K562 (cell line): ENCODE measurements around the gene HYCC2. TPM values are rescaled to one million over a fixed set of nuclear protein-coding genes. Genes with fewer than 3 reads are reported as not detected.
A peak's percentile ranks its signal among the peaks of the same experiment; 100 is the strongest.

ENCODE experiments used
- ATF3 ChIP-seq, 2 experiments: fragments of 450-650 bp in 1 of 2; sonication (generic) in 1 of 2; formaldehyde crosslinking in 1 of 2; IDR thresholded peaks in 1 of 2; conservative IDR thresholded peaks in 1 of 2; 2 replicates each; pipeline versions ENCODE4 v1.6.1 to v1.8.1; 2016 to 2023; ENCODE audit warnings: mild to moderate bottlenecking in 2 of 2, moderate library complexity in 2 of 2, inconsistent platforms in 1 of 2, missing genetic modification reagents in 1 of 2
- BHLHE40 ChIP-seq: IDR thresholded peaks from 2 replicates; pipeline ENCODE4 v1.6.1; 2011; ENCODE audit warnings: low read length, improper control_type of control experiment
- CBX2 ChIP-seq: fragments of 200-600 bp; sonication (generic); IDR thresholded peaks from one replicate; pipeline ENCODE4 v1.6.1; 2012; ENCODE audit warnings: mild to moderate bottlenecking, low read length, inconsistent platforms; ENCODE audit not compliant: insufficient read depth, poor library complexity, severe bottlenecking
- CEBPZ ChIP-seq: fragments of 150-350 bp; IDR thresholded peaks from 2 replicates; pipeline ENCODE4 v1.6.1; 2014; ENCODE audit warnings: low read depth, mild to moderate bottlenecking, low read length, borderline replicate concordance
- ETV5 ChIP-seq: sonication (generic); formaldehyde crosslinking; IDR thresholded peaks from 2 replicates; pipeline ENCODE4 v1.4.0; 2020; ENCODE audit warnings: low read depth, mild to moderate bottlenecking, missing genetic modification reagents
- MEIS2 ChIP-seq: fragments of 450-650 bp; IDR thresholded peaks from 2 replicates; pipeline ENCODE4 v1.6.1; 2014; ENCODE audit warnings: mild to moderate bottlenecking; ENCODE audit not compliant: partially characterized antibody
- PHTF2 ChIP-seq: fragments of 250-450 bp; sonication (Bioruptor Pico); IDR thresholded peaks from 2 replicates; pipeline ENCODE4 v1.5.0; 2021; ENCODE audit warnings: mild to moderate bottlenecking
- PURB ChIP-seq: sonication (generic); formaldehyde crosslinking; IDR thresholded peaks from 2 replicates; pipeline ENCODE4 v1.9.0; 2021; ENCODE audit warnings: low read depth, mild to moderate bottlenecking, missing genetic modification reagents
- RBM14 ChIP-seq: fragments of 200-400 bp; formaldehyde crosslinking; IDR thresholded peaks from 2 replicates; pipeline ENCODE4 v1.6.1; 2018; ENCODE audit warnings: low read depth, mild to moderate bottlenecking, low read length, moderate library complexity, borderline replicate concordance; ENCODE audit not compliant: insufficient read depth
- SIN3A ChIP-seq, 2 experiments: fragments of 150-350 bp in 1 of 2; IDR thresholded peaks; 2 replicates each; pipeline ENCODE4 v1.6.1; 2011 to 2016; ENCODE audit warnings: borderline replicate concordance in 2 of 2, low read depth in 2 of 2, low read length in 2 of 2, mild to moderate bottlenecking in 2 of 2, moderate library complexity in 2 of 2; ENCODE audit not compliant: control insufficient read depth in 1 of 2
- THRAP3 ChIP-seq: fragments of 450-650 bp; IDR thresholded peaks from 2 replicates; pipeline ENCODE4 v1.6.1; 2016; ENCODE audit warnings: mild to moderate bottlenecking, inconsistent platforms, borderline replicate concordance
- YY1 ChIP-seq, 3 experiments: IDR thresholded peaks; 2 replicates each; pipeline ENCODE4 v1.6.1; 2011; ENCODE audit warnings: low read length in 2 of 3, mild to moderate bottlenecking in 2 of 3, moderate library complexity in 2 of 3, borderline replicate concordance in 1 of 3, control low read depth in 1 of 3, low read depth in 1 of 3; ENCODE audit not compliant: insufficient read depth in 3 of 3, insufficient replicate concordance in 2 of 3, control insufficient read depth in 1 of 3, insufficient read length in 1 of 3; ENCODE audit errors: extremely low read depth in 1 of 3
- ZC3H8 ChIP-seq: fragments of 450-650 bp; IDR thresholded peaks from 2 replicates; pipeline ENCODE4 v1.6.1; 2017
- ZNF311 ChIP-seq: fragments of 250-450 bp; sonication (Bioruptor Pico); IDR thresholded peaks from 2 replicates; pipeline ENCODE4 v1.4.0; 2020; ENCODE audit warnings: mild to moderate bottlenecking, moderate library complexity
- ZNF583 ChIP-seq: fragments of 250-450 bp; sonication (Bioruptor Pico); IDR thresholded peaks from 2 replicates; pipeline ENCODE4 v1.4.0; 2020
- polyA plus RNA-seq, 8 experiments: library from polyadenylated mRNA; depleted of rRNA in 4 of 8; stranded (reverse) in 5 of 8; unstranded in 3 of 8; fragments of >200 nt; fragmentation: Nextera tagmentation in 2 of 8; fragmentation: Illumina TruSeq in 1 of 8; extraction: Ambion mirVana in 2 of 8; extraction: Trizol in 1 of 8; gene quantifications; 2 replicates each; pipeline versions ENCODE4 v1.2.1 to v1.2.3, GENCODE V29; 2011 to 2014; ENCODE audit warnings: inconsistent platforms in 1 of 8, missing spikeins in 1 of 8
- total RNA-seq, 7 experiments: library from RNA; depleted of rRNA in 6 of 7; stranded (reverse); fragments of >200 nt in 6 of 7; fragmentation: Illumina TruSeq in 2 of 7; extraction: Trizol in 2 of 7; gene quantifications; 2 replicates each; pipeline versions ENCODE4 v1.2.1 to v1.2.3, GENCODE V29; 2011 to 2021; ENCODE audit warnings: low replicate concordance in 1 of 7
- TF ChIP-seq, protein P1 (sequence below): fragments of 450-650 bp; formaldehyde crosslinking; IDR thresholded peaks from 2 replicates; pipeline ENCODE4 v1.4.0; 2020; ENCODE audit warnings: mild to moderate bottlenecking
- TF ChIP-seq, protein P2 (sequence below): fragments of 250-450 bp; sonication (Bioruptor Pico); IDR thresholded peaks from 2 replicates; pipeline ENCODE4 v1.8.0; 2021; ENCODE audit warnings: moderate library complexity, mild to moderate bottlenecking, inconsistent platforms

Gene HYCC2
- total and polyA plus RNA-seq, 9 of the 15 experiments (the other 6 are each of a cell fraction or from before 2014, with no cell fraction given), result 5.4 to 20.0 (median 9.8) TPM

GRCh38 chr2:201118121-201118960, 46.9 kb upstream of the HYCC2 start (continued):
- TF ChIP-seq CEBPZ, result no peak
- no peak for TF ChIP-seq CBX2
- TF ChIP-seq ETV5 (CRISPR knock-in tag), result peak; percentile 64; the same call in 1 of the 2 replicates
- peak in 1 of 3 experiments; percentile 4 for TF ChIP-seq YY1 (IDR thresholded peaks at IDR 0.05; ENCODE audit: borderline replicate concordance in 1 of 3, control insufficient read depth in 1 of 3, extremely low read depth in 1 of 3, insufficient read depth in 3 of 3, insufficient read length in 1 of 3, insufficient replicate concordance in 2 of 3, low read depth in 1 of 3, low read length in 2 of 3)
- TF ChIP-seq, protein P1, sequence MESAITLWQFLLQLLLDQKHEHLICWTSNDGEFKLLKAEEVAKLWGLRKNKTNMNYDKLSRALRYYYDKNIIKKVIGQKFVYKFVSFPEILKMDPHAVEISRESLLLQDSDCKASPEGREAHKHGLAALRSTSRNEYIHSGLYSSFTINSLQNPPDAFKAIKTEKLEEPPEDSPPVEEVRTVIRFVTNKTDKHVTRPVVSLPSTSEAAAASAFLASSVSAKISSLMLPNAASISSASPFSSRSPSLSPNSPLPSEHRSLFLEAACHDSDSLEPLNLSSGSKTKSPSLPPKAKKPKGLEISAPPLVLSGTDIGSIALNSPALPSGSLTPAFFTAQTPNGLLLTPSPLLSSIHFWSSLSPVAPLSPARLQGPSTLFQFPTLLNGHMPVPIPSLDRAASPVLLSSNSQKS (CRISPR knock-in tag), result no peak
- TF ChIP-seq ZC3H8, result no peak
- peak; percentile 31; the same call in 1 of the 2 replicates for TF ChIP-seq BHLHE40
- TF ChIP-seq THRAP3, result no peak
- peak; percentile 97 for TF ChIP-seq MEIS2
- TF ChIP-seq ZNF583 (CRISPR knock-in tag), result 0 out of 2 replicates have a peak, but pooled peaks have one; percentile 24
- no peak for TF ChIP-seq RBM14
- TF ChIP-seq, protein P2, sequence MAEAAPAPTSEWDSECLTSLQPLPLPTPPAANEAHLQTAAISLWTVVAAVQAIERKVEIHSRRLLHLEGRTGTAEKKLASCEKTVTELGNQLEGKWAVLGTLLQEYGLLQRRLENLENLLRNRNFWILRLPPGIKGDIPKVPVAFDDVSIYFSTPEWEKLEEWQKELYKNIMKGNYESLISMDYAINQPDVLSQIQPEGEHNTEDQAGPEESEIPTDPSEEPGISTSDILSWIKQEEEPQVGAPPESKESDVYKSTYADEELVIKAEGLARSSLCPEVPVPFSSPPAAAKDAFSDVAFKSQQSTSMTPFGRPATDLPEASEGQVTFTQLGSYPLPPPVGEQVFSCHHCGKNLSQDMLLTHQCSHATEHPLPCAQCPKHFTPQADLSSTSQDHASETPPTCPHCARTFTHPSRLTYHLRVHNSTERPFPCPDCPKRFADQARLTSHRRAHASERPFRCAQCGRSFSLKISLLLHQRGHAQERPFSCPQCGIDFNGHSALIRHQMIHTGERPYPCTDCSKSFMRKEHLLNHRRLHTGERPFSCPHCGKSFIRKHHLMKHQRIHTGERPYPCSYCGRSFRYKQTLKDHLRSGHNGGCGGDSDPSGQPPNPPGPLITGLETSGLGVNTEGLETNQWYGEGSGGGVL (CRISPR knock-in tag), result no peak
- no peak for TF ChIP-seq ZNF311 (CRISPR knock-in tag)
- no peak for TF ChIP-seq ATF3 (IDR thresholded peaks at IDR 0.05)
- TF ChIP-seq ATF3 (CRISPR knock-in tag; conservative IDR thresholded peaks at IDR 0.05), result 0 out of 2 replicates have a peak, but pooled peaks have one; percentile 54
- TF ChIP-seq SIN3A (IDR thresholded peaks at IDR 0.05; ENCODE audit: borderline replicate concordance in 2 of 2, control insufficient read depth in 1 of 2, low read depth in 2 of 2, low read length in 2 of 2), result peak in 1 of 2 experiments; percentile 31; a peak in 1 of 4 replicates
- no peak for TF ChIP-seq PURB
- no peak for TF ChIP-seq PHTF2 (CRISPR knock-in tag)
